ENCODE data around the gene MEF2D. TPM values are rescaled to one million over a fixed set of nuclear protein-coding genes. Genes with fewer than 3 reads are reported as not detected.
A peak's percentile ranks its signal among the peaks of the same experiment; 100 is the strongest.

MEF2D gene
- total RNA-seq, 4 donors from 2014 or later: 8.4 to 101 (median 35.1) TPM

DNA sequence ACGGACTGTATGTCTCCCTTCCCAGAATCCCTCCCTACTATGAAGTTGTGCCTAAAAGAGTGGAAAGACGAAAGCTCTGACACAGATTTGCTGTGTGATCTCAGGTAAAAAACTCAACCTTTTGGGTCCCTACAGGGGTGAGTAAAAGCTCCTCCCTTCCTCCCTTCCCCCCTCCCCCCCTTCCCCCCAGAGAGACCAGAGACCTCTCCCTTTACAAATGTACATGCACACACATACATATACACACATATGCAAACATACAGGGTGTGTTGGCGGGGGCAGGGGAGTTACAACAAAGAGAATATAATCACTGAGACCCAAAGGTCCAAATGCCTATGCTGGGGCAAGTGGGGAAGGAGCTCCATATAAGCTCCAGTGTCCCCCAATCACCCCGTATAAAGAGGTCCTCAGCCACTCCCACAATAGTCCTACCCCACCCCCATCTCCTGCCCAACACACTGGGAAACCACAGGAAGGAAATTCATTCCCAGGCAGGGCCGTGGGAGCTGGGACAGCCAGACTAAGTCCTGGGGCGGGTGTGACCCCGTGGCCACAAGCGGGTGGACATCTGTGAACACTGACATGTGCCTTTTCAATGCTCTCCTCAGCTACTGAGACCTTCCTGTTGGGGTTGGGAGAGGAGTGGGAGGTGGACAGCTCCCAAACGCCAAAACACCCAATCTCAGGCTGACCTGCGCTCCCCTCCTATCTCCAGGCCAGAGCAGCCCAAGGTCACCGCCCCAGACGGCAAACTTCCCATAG is 2.0 kb downstream of the MEF2D start:
- intact Hi-C loops (cut with DNase I; ENCODE audit: low total_unique reads): no loop called here
- Histone ChIP-seq H3K4me3 (peak overlapping the region; percentile 84 to 93), H3K27ac (peak overlapping the region; percentile 100), H3K4me1 (peaks cover 13 to 23% of the 10 kb centered on the region in 2 donors), H3K9me3 (no peaks in the 10 kb centered on the region), H3K36me3 (no peaks in the 10 kb centered on the region), H3K27me3 (no peaks in the 10 kb centered on the region)
- DNase-seq: peak in 1 of 2 donors; percentile 60
- peak; percentile 39 to 51 for TF ChIP-seq POLR2A (IDR thresholded peaks at IDR 0.05)
- TF ChIP-seq, protein P1, sequence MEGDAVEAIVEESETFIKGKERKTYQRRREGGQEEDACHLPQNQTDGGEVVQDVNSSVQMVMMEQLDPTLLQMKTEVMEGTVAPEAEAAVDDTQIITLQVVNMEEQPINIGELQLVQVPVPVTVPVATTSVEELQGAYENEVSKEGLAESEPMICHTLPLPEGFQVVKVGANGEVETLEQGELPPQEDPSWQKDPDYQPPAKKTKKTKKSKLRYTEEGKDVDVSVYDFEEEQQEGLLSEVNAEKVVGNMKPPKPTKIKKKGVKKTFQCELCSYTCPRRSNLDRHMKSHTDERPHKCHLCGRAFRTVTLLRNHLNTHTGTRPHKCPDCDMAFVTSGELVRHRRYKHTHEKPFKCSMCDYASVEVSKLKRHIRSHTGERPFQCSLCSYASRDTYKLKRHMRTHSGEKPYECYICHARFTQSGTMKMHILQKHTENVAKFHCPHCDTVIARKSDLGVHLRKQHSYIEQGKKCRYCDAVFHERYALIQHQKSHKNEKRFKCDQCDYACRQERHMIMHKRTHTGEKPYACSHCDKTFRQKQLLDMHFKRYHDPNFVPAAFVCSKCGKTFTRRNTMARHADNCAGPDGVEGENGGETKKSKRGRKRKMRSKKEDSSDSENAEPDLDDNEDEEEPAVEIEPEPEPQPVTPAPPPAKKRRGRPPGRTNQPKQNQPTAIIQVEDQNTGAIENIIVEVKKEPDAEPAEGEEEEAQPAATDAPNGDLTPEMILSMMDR (IDR thresholded peaks at IDR 0.05): no peak

DNA sequence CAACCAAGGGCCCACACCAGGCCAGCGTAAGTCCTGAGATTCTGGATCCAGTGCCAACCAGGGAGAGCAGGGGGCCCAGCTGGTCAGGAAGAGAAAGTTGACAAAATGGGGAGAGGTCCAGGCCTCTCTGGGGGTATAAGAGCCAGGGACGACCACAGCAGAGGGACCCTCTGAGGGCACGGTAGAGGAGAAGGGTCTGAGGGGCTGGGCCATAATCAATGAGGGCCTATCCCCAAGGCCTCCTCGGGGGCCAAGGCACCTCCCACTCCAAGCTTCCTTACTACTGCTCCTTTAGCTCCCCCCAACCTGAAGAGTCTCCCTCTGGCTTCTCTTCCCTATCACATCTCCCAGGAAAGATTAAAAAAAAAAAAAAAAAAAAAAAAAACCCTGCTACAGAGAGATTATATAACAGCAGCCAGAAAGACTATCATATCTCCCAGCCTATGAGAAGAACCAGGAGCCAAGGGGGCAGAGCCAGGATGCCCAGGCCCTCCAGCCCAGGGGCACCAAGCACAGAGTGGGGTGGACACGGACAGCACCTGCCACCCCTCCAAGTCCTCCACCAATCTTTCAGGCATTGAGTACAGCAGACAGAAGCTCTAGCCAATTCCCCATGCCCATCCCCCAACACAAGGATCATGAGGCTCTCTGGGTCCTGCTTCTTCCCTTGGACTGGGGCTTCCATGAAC is 2.7 kb downstream of the MEF2D start:
- intact Hi-C loops (cut with DNase I; ENCODE audit: low total_unique reads): no loop called here

GRCh38 chr1:156497078-156497742 is 3.4 kb downstream of the MEF2D start:
- Histone ChIP-seq H3K4me1 (peaks cover 16 to 32% of the 10 kb centered on the region in 2 donors), H3K4me3 (peak overlapping the region in 1 of 2 donors; percentile 84), H3K9me3 (no peaks in the 10 kb centered on the region), H3K36me3 (no peaks in the 10 kb centered on the region), H3K27ac (peak overlapping the region; percentile 100), H3K27me3 (no peaks in the 10 kb centered on the region)
- intact Hi-C loops (cut with DNase I; ENCODE audit: low total_unique reads): no loop called here
- TF ChIP-seq POLR2A (IDR thresholded peaks at IDR 0.05): no peak
- peak in 1 of 2 donors; percentile 16 for DNase-seq

More for the DNA sequence above, 2.7 kb downstream of the MEF2D start:
- peak in 1 of 2 donors; percentile 47 for DNase-seq
- Histone ChIP-seq H3K27ac (peak overlapping the region; percentile 100), H3K27me3 (no peaks in the 10 kb centered on the region), H3K4me1 (peaks cover 9 to 31% of the 10 kb centered on the region in 2 donors), H3K4me3 (peak overlapping the region; percentile 84 to 93), H3K9me3 (no peaks in the 10 kb centered on the region), H3K36me3 (no peaks in the 10 kb centered on the region)
- TF ChIP-seq, protein P1 (IDR thresholded peaks at IDR 0.05): no peak
- no peak for TF ChIP-seq POLR2A (IDR thresholded peaks at IDR 0.05)

GRCh38 chr1:156496211-156496761 is 4.3 kb downstream of the MEF2D start:
- TF ChIP-seq, protein P1 (IDR thresholded peaks at IDR 0.05): no peak
- TF ChIP-seq POLR2A (IDR thresholded peaks at IDR 0.05): no peak
- intact Hi-C loops (cut with DNase I; ENCODE audit: low total_unique reads): no loop called here
- H3K9me3 ChIP-seq: no peaks in the 10 kb centered on the region
- H3K27me3 ChIP-seq: no peaks in the 10 kb centered on the region
- no peaks in the 10 kb centered on the region for H3K36me3 ChIP-seq
- peaks cover 25 to 39% of the 10 kb centered on the region in 2 donors for H3K4me1 ChIP-seq
- peak in 1 of 2 donors; percentile 33 for DNase-seq
- peak overlapping the region in 1 of 2 donors; percentile 84 for H3K4me3 ChIP-seq
- peak overlapping the region; percentile 100 for H3K27ac ChIP-seq

DNA sequence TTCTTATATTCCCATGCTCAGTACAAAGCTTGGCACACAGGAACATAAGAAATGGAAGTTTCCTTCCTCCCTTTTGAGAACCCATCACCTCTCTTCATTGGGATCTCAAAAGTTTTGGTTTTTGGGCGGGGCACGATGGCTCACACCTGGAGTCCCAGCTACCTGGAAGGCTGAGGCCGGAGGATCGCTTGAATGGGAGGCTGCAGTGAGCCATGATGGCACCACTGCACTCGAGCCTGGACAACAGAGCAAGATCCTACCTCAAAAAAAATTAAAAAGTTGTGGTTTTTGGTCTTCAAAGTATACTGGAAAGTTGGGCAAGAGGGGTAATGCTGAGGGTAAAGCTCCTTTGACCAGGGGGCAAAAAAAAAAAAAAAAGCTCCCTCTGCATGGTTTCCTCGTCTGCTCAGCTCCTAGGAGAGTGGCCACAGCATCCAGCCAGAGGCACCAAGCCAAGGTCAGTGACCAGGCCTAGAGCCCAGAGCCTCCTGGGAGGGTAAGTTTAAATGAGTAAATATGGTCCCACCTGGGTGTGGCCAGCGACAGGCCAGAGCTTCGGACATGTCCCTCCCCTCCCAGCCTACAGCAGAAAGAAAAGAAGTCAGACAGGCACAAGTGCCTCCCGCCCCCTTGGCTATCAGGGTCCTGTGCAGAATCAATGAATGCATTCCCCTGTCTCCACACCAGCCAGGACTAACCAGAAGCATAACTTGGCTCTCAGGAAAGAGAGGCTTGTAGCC is 5.0 kb downstream of the MEF2D start:
- peak overlapping the region in 1 of 2 donors; percentile 84 for H3K4me3 ChIP-seq
- peak overlapping the region; percentile 100 for H3K27ac ChIP-seq
- TF ChIP-seq, protein P1 (IDR thresholded peaks at IDR 0.05): no peak
- TF ChIP-seq POLR2A (IDR thresholded peaks at IDR 0.05): peak in 1 of 2 donors; percentile 34
- H3K9me3 ChIP-seq: no peaks in the 10 kb centered on the region
- intact Hi-C loops (cut with DNase I; ENCODE audit: low total_unique reads): no loop called here
- peaks cover 25 to 46% of the 10 kb centered on the region in 2 donors for H3K4me1 ChIP-seq
- peak in 1 of 2 donors; percentile 62 for DNase-seq
- H3K36me3 ChIP-seq: no peaks in the 10 kb centered on the region
- H3K27me3 ChIP-seq: no peaks in the 10 kb centered on the region

All from uterus (tissue), 4 donors.